Measurements from ENCODE around the gene CCNJ. TPM values are rescaled to one million over a fixed set of nuclear protein-coding genes. Genes with fewer than 3 reads are reported as not detected.

CCNJ gene
- polyA plus RNA-seq, 1 of the 3 experiments (the other 2 are of a cell fraction), result 4.3 TPM

DNA sequence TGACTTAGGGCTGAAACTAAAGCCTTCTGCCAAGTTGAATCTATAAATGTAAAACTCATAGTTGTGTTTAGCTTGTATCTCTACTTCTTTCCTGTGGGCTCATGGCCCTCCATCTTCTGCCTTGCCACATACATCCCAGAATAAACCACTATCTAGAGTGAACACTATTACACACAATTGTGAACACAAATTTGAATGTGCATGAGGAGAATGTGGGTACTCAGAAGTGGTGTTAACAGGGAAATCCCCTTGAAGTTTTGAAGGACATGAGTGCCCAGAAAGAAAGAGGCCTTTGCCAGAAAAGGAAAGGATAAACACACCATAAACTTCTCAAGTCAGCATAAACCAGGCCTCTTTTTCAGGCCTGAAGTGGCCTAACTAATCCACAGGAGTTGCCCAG, 20.2 kb upstream of the CCNJ start:
- H3K4me2 ChIP-seq, result no peak overlapping the region
- no peaks in the 10 kb centered on the region for H3K4me1 ChIP-seq (ENCODE audit: control insufficient read depth in 1 of 2, insufficient read depth in 2 of 2, low read depth in 1 of 2, low read length in 1 of 2)
- no peaks in the 10 kb centered on the region for H3K36me3 ChIP-seq (replicated peaks in 1 of 2; ENCODE audit: control insufficient read depth in 1 of 2, insufficient read depth in 2 of 2, low read length in 1 of 2)
- no peaks in the 10 kb centered on the region for H3K79me2 ChIP-seq (ENCODE audit: insufficient read depth)
- H3K9me3 ChIP-seq, result no peaks in the 10 kb centered on the region
- no peak for DNase-seq
- H3K9me2 ChIP-seq, result no peaks in the 10 kb centered on the region
- no peak overlapping the region for H3K9ac ChIP-seq
- CTCF ChIA-PET, result no interaction called here
- H3F3A ChIP-seq (replicated peaks; ENCODE audit: insufficient read depth), result no peaks in the 10 kb centered on the region
- no peaks in the 10 kb centered on the region for H4K20me1 ChIP-seq (ENCODE audit: insufficient read depth)
- H3K27me3 ChIP-seq (ENCODE audit: insufficient read depth), result no peaks in the 10 kb centered on the region
- no peak for TF ChIP-seq TAF1 (IDR thresholded peaks at IDR 0.05; ENCODE audit: borderline replicate concordance, low read depth, low read length)
- TF ChIP-seq MXI1 (IDR thresholded peaks at IDR 0.05; ENCODE audit: low read depth, low read length), result no peak
- TF ChIP-seq SIN3A (IDR thresholded peaks at IDR 0.05; ENCODE audit: borderline replicate concordance, low read depth, low read length), result no peak
- no peak for TF ChIP-seq RCOR1 (IDR thresholded peaks at IDR 0.05; ENCODE audit: low read length)
- no peak for TF ChIP-seq MEF2A (IDR thresholded peaks at IDR 0.05; ENCODE audit: borderline replicate concordance, low read depth)
- TF ChIP-seq, protein P1, sequence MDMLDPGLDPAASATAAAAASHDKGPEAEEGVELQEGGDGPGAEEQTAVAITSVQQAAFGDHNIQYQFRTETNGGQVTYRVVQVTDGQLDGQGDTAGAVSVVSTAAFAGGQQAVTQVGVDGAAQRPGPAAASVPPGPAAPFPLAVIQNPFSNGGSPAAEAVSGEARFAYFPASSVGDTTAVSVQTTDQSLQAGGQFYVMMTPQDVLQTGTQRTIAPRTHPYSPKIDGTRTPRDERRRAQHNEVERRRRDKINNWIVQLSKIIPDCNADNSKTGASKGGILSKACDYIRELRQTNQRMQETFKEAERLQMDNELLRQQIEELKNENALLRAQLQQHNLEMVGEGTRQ (IDR thresholded peaks at IDR 0.05; ENCODE audit: borderline replicate concordance, low read depth, low read length), result no peak
- TF ChIP-seq, protein P2, sequence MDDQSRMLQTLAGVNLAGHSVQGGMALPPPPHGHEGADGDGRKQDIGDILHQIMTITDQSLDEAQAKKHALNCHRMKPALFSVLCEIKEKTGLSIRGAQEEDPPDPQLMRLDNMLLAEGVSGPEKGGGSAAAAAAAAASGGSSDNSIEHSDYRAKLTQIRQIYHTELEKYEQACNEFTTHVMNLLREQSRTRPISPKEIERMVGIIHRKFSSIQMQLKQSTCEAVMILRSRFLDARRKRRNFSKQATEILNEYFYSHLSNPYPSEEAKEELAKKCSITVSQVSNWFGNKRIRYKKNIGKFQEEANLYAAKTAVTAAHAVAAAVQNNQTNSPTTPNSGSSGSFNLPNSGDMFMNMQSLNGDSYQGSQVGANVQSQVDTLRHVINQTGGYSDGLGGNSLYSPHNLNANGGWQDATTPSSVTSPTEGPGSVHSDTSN (IDR thresholded peaks at IDR 0.05), result no peak
- TF ChIP-seq FOXM1 (IDR thresholded peaks at IDR 0.05; ENCODE audit: low read depth), result no peak
- no peak for TF ChIP-seq FOXJ3 (CRISPR knock-in tag; IDR thresholded peaks at IDR 0.05)
- TF ChIP-seq, protein P3, sequence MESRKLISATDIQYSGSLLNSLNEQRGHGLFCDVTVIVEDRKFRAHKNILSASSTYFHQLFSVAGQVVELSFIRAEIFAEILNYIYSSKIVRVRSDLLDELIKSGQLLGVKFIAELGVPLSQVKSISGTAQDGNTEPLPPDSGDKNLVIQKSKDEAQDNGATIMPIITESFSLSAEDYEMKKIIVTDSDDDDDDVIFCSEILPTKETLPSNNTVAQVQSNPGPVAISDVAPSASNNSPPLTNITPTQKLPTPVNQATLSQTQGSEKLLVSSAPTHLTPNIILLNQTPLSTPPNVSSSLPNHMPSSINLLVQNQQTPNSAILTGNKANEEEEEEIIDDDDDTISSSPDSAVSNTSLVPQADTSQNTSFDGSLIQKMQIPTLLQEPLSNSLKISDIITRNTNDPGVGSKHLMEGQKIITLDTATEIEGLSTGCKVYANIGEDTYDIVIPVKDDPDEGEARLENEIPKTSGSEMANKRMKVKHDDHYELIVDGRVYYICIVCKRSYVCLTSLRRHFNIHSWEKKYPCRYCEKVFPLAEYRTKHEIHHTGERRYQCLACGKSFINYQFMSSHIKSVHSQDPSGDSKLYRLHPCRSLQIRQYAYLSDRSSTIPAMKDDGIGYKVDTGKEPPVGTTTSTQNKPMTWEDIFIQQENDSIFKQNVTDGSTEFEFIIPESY (IDR thresholded peaks at IDR 0.05; ENCODE audit: borderline replicate concordance, low read depth), result no peak
- no peak for TF ChIP-seq TCF12 (IDR thresholded peaks at IDR 0.05)
- TF ChIP-seq, protein P4, sequence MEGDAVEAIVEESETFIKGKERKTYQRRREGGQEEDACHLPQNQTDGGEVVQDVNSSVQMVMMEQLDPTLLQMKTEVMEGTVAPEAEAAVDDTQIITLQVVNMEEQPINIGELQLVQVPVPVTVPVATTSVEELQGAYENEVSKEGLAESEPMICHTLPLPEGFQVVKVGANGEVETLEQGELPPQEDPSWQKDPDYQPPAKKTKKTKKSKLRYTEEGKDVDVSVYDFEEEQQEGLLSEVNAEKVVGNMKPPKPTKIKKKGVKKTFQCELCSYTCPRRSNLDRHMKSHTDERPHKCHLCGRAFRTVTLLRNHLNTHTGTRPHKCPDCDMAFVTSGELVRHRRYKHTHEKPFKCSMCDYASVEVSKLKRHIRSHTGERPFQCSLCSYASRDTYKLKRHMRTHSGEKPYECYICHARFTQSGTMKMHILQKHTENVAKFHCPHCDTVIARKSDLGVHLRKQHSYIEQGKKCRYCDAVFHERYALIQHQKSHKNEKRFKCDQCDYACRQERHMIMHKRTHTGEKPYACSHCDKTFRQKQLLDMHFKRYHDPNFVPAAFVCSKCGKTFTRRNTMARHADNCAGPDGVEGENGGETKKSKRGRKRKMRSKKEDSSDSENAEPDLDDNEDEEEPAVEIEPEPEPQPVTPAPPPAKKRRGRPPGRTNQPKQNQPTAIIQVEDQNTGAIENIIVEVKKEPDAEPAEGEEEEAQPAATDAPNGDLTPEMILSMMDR (IDR thresholded peaks at IDR 0.05), result no peak
- H2AFZ ChIP-seq (ENCODE audit: low read depth), result no peak overlapping the region
- no peak overlapping the region for H3K4me3 ChIP-seq (ENCODE audit: low read depth in 2 of 2, low read length in 1 of 2)
- H3K27ac ChIP-seq (ENCODE audit: low read depth in 2 of 2, low read length in 1 of 2), result no peak overlapping the region
- POLR2A ChIA-PET, result interaction anchor here (1.4 kb wide), 1 partner anchor 66 kb away, joined by 3 read pairs; no protein-coding TSS in a partner anchor

All from SK-N-SH (cell line).